Measurements from ENCODE around the gene SLC41A3.

GRCh38 chr3:125965505-125965904 is 118.4 kb downstream of the SLC41A3 start:
- TF ChIP-seq, protein P1, sequence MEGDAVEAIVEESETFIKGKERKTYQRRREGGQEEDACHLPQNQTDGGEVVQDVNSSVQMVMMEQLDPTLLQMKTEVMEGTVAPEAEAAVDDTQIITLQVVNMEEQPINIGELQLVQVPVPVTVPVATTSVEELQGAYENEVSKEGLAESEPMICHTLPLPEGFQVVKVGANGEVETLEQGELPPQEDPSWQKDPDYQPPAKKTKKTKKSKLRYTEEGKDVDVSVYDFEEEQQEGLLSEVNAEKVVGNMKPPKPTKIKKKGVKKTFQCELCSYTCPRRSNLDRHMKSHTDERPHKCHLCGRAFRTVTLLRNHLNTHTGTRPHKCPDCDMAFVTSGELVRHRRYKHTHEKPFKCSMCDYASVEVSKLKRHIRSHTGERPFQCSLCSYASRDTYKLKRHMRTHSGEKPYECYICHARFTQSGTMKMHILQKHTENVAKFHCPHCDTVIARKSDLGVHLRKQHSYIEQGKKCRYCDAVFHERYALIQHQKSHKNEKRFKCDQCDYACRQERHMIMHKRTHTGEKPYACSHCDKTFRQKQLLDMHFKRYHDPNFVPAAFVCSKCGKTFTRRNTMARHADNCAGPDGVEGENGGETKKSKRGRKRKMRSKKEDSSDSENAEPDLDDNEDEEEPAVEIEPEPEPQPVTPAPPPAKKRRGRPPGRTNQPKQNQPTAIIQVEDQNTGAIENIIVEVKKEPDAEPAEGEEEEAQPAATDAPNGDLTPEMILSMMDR (IDR thresholded peaks at IDR 0.05) = no peak
- no peak for TF ChIP-seq POLR2A (IDR thresholded peaks at IDR 0.05)

Measured in adrenal gland (tissue), 5 donors.